MCF 10A (cell line): Measurements from ENCODE around the gene EGFL7. TPM values are rescaled to one million over a fixed set of nuclear protein-coding genes. Genes with fewer than 3 reads are reported as not detected.
A peak's percentile ranks its signal among the peaks of the same experiment; 100 is the strongest.

Source experiments
- BruUV-seq: library from RNA; stranded (reverse); fragments of 400-500 nt; replicated peaks from 2 replicates; lab custom pipeline; 2021; lab: Mats Ljungman, UMichigan
- CTCF ChIA-PET: fragments of 300-600 bp; sonication (Branson Sonifier 250); formaldehyde crosslinking; extraction: SDS; loops from one replicate; lab custom pipeline; 2021; ENCODE audit warnings: antibody characterized with exemption, inconsistent platforms; lab: Yijun Ruan, JAX
- POLR2A ChIA-PET: fragments of 300-600, 350-650 bp; sonication (Branson Sonifier 250); formaldehyde crosslinking; extraction: SDS; loops from one replicate; lab custom pipeline; 2020; ENCODE audit warnings: antibody characterized with exemption, inconsistent platforms; lab: Yijun Ruan, JAX
- DNase-seq: peaks from one replicate; pipeline ENCODE4 v3.0.0-alpha.2; 2018; ENCODE audit not compliant: unreplicated experiment
- H3K27ac Mint-ChIP-seq: one replicate; pipeline ENCODE4 v1.8.0; 2022; ENCODE audit warnings: mild to moderate bottlenecking, low read depth, mixed read lengths; ENCODE audit not compliant: unreplicated experiment
- H3K27me3 Mint-ChIP-seq: one replicate; pipeline ENCODE4 v1.8.0; 2022; ENCODE audit warnings: mixed read lengths; ENCODE audit not compliant: insufficient read depth, unreplicated experiment
- H3K36me3 Mint-ChIP-seq: one replicate; pipeline ENCODE4 v1.8.0; 2022; ENCODE audit warnings: mild to moderate bottlenecking, moderate library complexity, mixed read lengths; ENCODE audit not compliant: insufficient read depth, unreplicated experiment
- H3K4me1 Mint-ChIP-seq: one replicate; pipeline ENCODE4 v1.8.0; 2022; ENCODE audit warnings: mixed read lengths; ENCODE audit not compliant: insufficient read depth, unreplicated experiment
- H3K4me3 Mint-ChIP-seq: one replicate; pipeline ENCODE4 v1.8.0; 2022; ENCODE audit warnings: mild to moderate bottlenecking, moderate library complexity, mixed read lengths; ENCODE audit not compliant: unreplicated experiment
- H3K9me3 Mint-ChIP-seq: one replicate; pipeline ENCODE4 v1.8.0; 2022; ENCODE audit warnings: mixed read lengths; ENCODE audit not compliant: unreplicated experiment
- CTCF ChIP-seq: fragments of 200-600 bp; IDR thresholded peaks from one replicate; pipeline ENCODE4 v1.8.0; 2022; ENCODE audit warnings: antibody characterized with exemption, mild to moderate bottlenecking; ENCODE audit not compliant: unreplicated experiment
- intact Hi-C: fragments of 100-400 bp; cut with micrococcal nuclease; formaldehyde crosslinking; loops from 2 replicates; pipeline ENCODE4 v1.14.1; 2022
- total RNA-seq: library from RNA; stranded (reverse); gene quantifications from 2 replicates; pipeline ENCODE4 v1.2.3, GENCODE V29; 2022

The EGFL7 gene
- total RNA-seq, 1 experiment from 2014 or later: 3.9 TPM

- DNase-seq: peak; percentile 34
- Mint-ChIP-seq H3K36me3 (no peaks in the 10 kb centered on the region), H3K4me1 (peaks cover 6% of the 10 kb centered on the region), H3K9me3 (no peaks in the 10 kb centered on the region), H3K27me3 (no peaks in the 10 kb centered on the region), H3K27ac (no peak overlapping the region), H3K4me3 (no peak overlapping the region)
- POLR2A ChIA-PET: interaction anchor here (2.1 kb wide), 1 partner anchor 10 kb away, joined by 6 read pairs; no protein-coding TSS in a partner anchor
- TF ChIP-seq CTCF: no peak
- intact Hi-C loops: no loop called here
- no TSS peak for BruUV-seq
- CTCF ChIA-PET: interaction anchor here (0.5 kb wide), 1 partner anchor 51 kb away, joined by 4 read pairs; no protein-coding TSS in a partner anchor
Observed at GRCh38 chr9:136614967-136615623, 47.6 kb upstream of the EGFL7 start.

- no peaks in the 10 kb centered on the region for H3K27me3 Mint-ChIP-seq
- H3K4me3 Mint-ChIP-seq: no peak overlapping the region
- H3K4me1 Mint-ChIP-seq: peaks cover 6% of the 10 kb centered on the region
- intact Hi-C loops: no loop called here
- H3K36me3 Mint-ChIP-seq: no peaks in the 10 kb centered on the region
- DNase-seq: no peak
- H3K27ac Mint-ChIP-seq: no peak overlapping the region
- ChIA-PET CTCF (interaction anchor here (0.5 kb wide), 1 partner anchor 52 kb away, joined by 4 read pairs; no protein-coding TSS in a partner anchor), POLR2A (interaction anchor here (2.1 kb wide), 1 partner anchor 10 kb away, joined by 6 read pairs; no protein-coding TSS in a partner anchor)
- TF ChIP-seq CTCF: no peak
- no TSS peak for BruUV-seq
- no peaks in the 10 kb centered on the region for H3K9me3 Mint-ChIP-seq
Observed at GRCh38 chr9:136615631-136616306, 46.9 kb upstream of the EGFL7 start.

GRCh38 chr9:136616307-136616635 lies 46.4 kb upstream of the EGFL7 start:
- Mint-ChIP-seq H3K4me3 (no peak overlapping the region), H3K27ac (no peak overlapping the region), H3K36me3 (no peaks in the 10 kb centered on the region), H3K9me3 (no peaks in the 10 kb centered on the region), H3K4me1 (peaks cover 6% of the 10 kb centered on the region), H3K27me3 (no peaks in the 10 kb centered on the region)
- BruUV-seq: no TSS peak
- ChIA-PET CTCF (no interaction called here), POLR2A (no interaction called here)
- DNase-seq: no peak
- intact Hi-C loops: no loop called here
- no peak for TF ChIP-seq CTCF

GRCh38 chr9:136616948-136617695 lies 45.6 kb upstream of the EGFL7 start:
- peaks cover 6% of the 10 kb centered on the region for H3K4me1 Mint-ChIP-seq
- no peak for TF ChIP-seq CTCF
- H3K9me3 Mint-ChIP-seq: no peaks in the 10 kb centered on the region
- CTCF ChIA-PET: interaction anchor here (0.7 to 1.1 kb wide), 3 partner anchors 9 to 130 kb away, joined by 3 to 4 read pairs (median 3); no protein-coding TSS in a partner anchor
- DNase-seq: no peak
- POLR2A ChIA-PET: no interaction called here
- H3K27ac Mint-ChIP-seq: no peak overlapping the region
- H3K36me3 Mint-ChIP-seq: no peaks in the 10 kb centered on the region
- H3K4me3 Mint-ChIP-seq: no peak overlapping the region
- H3K27me3 Mint-ChIP-seq: no peaks in the 10 kb centered on the region
- intact Hi-C loops: no loop called here
- BruUV-seq: no TSS peak
